Upper lobe of right lung (tissue), 1 donor: Measurements from ENCODE around the gene P3H3. TPM values are rescaled to one million over a fixed set of nuclear protein-coding genes. Genes with fewer than 3 reads are reported as not detected.
"Not testable (repeated sequence)": the region's sequence is repeated elsewhere in the genome, so short reads cannot be mapped to it uniquely, and the experiment has no call there.

Experiments
- ATAC-seq: fragments of 200-7000 bp; cut with Tn5 transposase; one replicate; pipeline ENCODE4 v1.9.1; 2020; ENCODE audit warnings: mild to moderate bottlenecking, moderate library complexity
- DNase-seq: peaks from one replicate; pipeline ENCODE4 v3.0.0-alpha.2; 2020
- H3K27ac ChIP-seq: fragments of 200-600 bp; one replicate; pipeline ENCODE4 v1.8.0; 2022
- H3K27me3 ChIP-seq: fragments of 200-600 bp; one replicate; pipeline ENCODE4 v1.8.0; 2022; ENCODE audit warnings: mild to moderate bottlenecking
- H3K36me3 ChIP-seq: fragments of 200-600 bp; one replicate; pipeline ENCODE4 v1.8.0; 2022
- H3K4me1 ChIP-seq: fragments of 200-600 bp; one replicate; pipeline ENCODE4 v1.8.0; 2022
- H3K4me3 ChIP-seq: fragments of 200-600 bp; one replicate; pipeline ENCODE4 v1.8.0; 2022; ENCODE audit warnings: mild to moderate bottlenecking
- H3K9me3 ChIP-seq: fragments of 200-600 bp; one replicate; pipeline ENCODE4 v1.8.0; 2022
- CTCF ChIP-seq: fragments of 200-600 bp; IDR thresholded peaks from one replicate; pipeline ENCODE4 v1.8.0; 2022; ENCODE audit warnings: antibody characterized with exemption
- intact Hi-C: fragments of 100-400 bp; cut with DNase I; formaldehyde crosslinking; loops from one replicate; pipeline ENCODE4 v1.11.0; 2022
- total RNA-seq: library from RNA; stranded (reverse); fragmentation: NEBNext Ultra II Directional; extraction: Animal tissue kit (Norgen Biotek cat#: 25700); gene quantifications from one replicate; pipeline ENCODE4 v1.2.1, GENCODE V29; 2021
- donor health status: DM: no; HTN: yes; CAD: no; lungs with severe emphysema.

P3H3 gene
- total RNA-seq, 1 donor from 2014 or later: 9.7 TPM

DNA sequence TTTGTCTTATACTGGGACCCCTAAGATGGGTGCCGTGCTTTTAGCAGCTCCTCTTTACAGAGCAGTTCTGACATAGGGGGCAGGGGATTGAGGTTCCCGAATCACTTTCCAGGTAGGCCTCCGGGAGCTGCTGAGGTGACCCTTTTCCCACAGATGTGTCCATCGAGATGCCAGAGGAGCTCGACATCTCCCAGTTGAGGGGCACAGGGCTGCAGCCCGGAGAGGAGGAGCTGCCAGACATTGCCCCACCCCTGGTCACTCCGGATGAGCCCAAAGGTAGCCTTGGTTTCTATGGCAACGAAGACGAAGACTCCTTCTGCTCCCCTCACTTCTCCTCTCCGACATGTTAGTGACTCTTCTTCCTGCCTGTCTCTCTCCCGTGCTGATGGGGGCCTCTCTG is 34.8 kb downstream of the P3H3 start:
- peaks cover 4% of the 10 kb centered on the region for H3K4me1 ChIP-seq
- H3K9me3 ChIP-seq: no peaks in the 10 kb centered on the region
- ATAC-seq (no peak), DNase-seq (no peak)
- H3K27me3 ChIP-seq: no peaks in the 10 kb centered on the region
- intact Hi-C loops: no loop called here
- no peak for TF ChIP-seq CTCF
- peaks cover 69% of the 10 kb centered on the region for H3K36me3 ChIP-seq
- H3K4me3 ChIP-seq: no peak overlapping the region
- no peak overlapping the region for H3K27ac ChIP-seq

- peaks cover 62% of the 10 kb centered on the region for H3K36me3 ChIP-seq
- ATAC-seq (no peak), DNase-seq (no peak)
- no peaks in the 10 kb centered on the region for H3K27me3 ChIP-seq
- no peak for TF ChIP-seq CTCF
- no peak overlapping the region for H3K27ac ChIP-seq
- H3K4me1 ChIP-seq: peaks cover 10% of the 10 kb centered on the region
- H3K4me3 ChIP-seq: no peak overlapping the region
- no peaks in the 10 kb centered on the region for H3K9me3 ChIP-seq
- intact Hi-C loops: no loop called here
Observed at GRCh38 chr12:6863586-6864321, 35.5 kb downstream of the P3H3 start.

DNA sequence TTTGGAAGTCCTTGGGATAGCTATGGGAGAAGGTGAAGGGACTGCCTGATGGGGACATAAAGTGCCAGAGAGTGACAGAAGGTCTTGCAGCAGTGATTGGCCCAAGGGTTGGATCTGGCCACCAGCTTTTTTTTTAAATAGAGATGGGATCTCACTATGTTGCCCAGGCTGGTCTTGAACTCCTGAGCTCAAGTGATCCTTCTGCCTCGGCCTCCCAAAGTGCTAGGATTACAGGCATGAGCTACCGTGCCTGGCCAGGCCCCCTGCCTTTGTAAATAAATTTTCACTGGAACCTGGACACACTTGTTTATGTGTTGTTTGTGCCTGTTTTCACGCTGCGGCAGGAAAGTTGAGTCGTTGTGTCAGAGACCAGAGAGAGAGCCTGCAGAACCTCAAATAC is 37.1 kb downstream of the P3H3 start:
- intact Hi-C loops, DNase-seq, H3K9me3 ChIP-seq, H3K4me3 ChIP-seq, H3K27ac ChIP-seq, H3K27me3 ChIP-seq, ATAC-seq: not testable (repeated sequence)
- H3K36me3 ChIP-seq: peaks cover 59% of the 10 kb centered on the region
- peaks cover 21% of the 10 kb centered on the region for H3K4me1 ChIP-seq

DNA sequence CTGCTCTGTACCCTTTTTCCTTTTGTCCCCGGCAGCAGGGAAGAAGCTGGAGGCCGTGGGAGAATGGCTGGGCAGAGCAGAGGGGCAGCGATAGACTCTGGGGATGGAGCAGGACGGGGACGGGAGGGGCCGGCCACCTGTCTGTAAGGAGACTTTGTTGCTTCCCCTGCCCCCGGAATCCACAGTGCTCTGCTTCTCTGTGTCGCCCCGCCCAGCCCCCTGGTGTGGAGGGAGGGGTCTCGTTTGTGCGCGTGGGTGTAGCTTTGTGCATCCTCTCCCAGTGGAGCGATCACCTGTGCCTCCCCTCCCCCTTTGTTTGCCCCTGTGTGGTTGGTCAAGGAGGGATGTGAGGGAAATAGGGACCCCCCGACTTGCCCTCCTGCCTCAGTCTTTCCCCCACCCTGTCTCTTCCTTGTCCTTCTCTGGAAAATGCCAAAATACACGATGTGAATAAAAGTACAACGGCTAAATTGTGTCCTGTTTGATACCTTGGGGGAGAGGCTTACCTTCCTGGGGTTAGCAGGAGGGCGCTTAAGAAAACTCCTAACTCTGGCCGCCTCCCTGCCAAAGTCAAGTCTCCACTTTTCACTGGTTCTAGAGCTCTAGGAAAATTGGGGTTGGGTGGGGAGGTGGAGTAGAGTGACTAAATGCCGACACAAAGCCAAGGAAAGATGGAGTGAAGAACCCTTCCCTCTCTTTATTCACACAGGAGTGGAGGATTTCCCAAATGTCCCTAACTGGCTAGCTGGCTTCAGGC is 38.1 kb downstream of the P3H3 start:
- no peak for DNase-seq
- H3K27ac ChIP-seq: peak overlapping the region; percentile 96

GRCh38 chr12:6866920-6867412 is 38.8 kb downstream of the P3H3 start:
- DNase-seq (no peak), ATAC-seq (peak; percentile 17)
- Histone ChIP-seq H3K4me3 (peak overlapping the region; percentile 100), H3K27ac (peak overlapping the region; percentile 96), H3K36me3 (peaks cover 56% of the 10 kb centered on the region), H3K9me3 (no peaks in the 10 kb centered on the region), H3K27me3 (no peaks in the 10 kb centered on the region), H3K4me1 (peaks cover 37% of the 10 kb centered on the region)
- TF ChIP-seq CTCF: no peak
- intact Hi-C loops: no loop called here

More for the DNA sequence above, 38.1 kb downstream of the P3H3 start:
- H3K27me3 ChIP-seq: no peaks in the 10 kb centered on the region
- H3K36me3 ChIP-seq: peaks cover 59% of the 10 kb centered on the region
- no peak for TF ChIP-seq CTCF
- no peak for ATAC-seq
- H3K4me1 ChIP-seq: peaks cover 31% of the 10 kb centered on the region
- intact Hi-C loops: no loop called here
- H3K9me3 ChIP-seq: no peaks in the 10 kb centered on the region
- peak overlapping the region; percentile 100 for H3K4me3 ChIP-seq
